Right ventricle myocardium superior (tissue), 1 donor: Measurements from ENCODE around the gene ATP13A3. TPM values are rescaled to one million over a fixed set of nuclear protein-coding genes. Genes with fewer than 3 reads are reported as not detected.

ENCODE experiments used
- ATAC-seq: fragments of 200-7000 bp; cut with Tn5 transposase; one replicate; pipeline ENCODE4 v1.9.1; 2020; ENCODE audit warnings: mild to moderate bottlenecking; ENCODE audit not compliant: poor library complexity
- DNase-seq: peaks from one replicate; pipeline ENCODE4 v3.0.0-alpha.2; 2020
- intact Hi-C: fragments of 100-400 bp; cut with DNase I; formaldehyde crosslinking; loops from one replicate; pipeline ENCODE4 v1.11.2; 2022
- total RNA-seq: library from RNA; stranded (reverse); fragmentation: NEBNext Ultra II Directional; extraction: Animal tissue kit (Norgen Biotek cat#: 25700); gene quantifications from one replicate; pipeline ENCODE4 v1.2.1, GENCODE V29; 2021
- donor health status: DM: no; HTN: yes; CAD: no; lungs with severe emphysema.

The ATP13A3 gene
- total RNA-seq, 1 donor from 2014 or later: 60.4 TPM

- ATAC-seq: no peak
- DNase-seq: no peak
- intact Hi-C loops: no loop called here
These were observed 100.7 kb downstream of the ATP13A3 start for GRCh38 chr3:194386066-194386465.

- ATAC-seq (no peak), DNase-seq (no peak)
- intact Hi-C loops: no loop called here
These were observed 102.2 kb downstream of the ATP13A3 start for GRCh38 chr3:194384569-194385001.

- DNase-seq: no peak
- intact Hi-C loops: no loop called here
- no peak for ATAC-seq
These were observed 102.6 kb downstream of the ATP13A3 start for GRCh38 chr3:194384156-194384555.

GRCh38 chr3:194383276-194383940 is 103.4 kb downstream of the ATP13A3 start:
- intact Hi-C loops: no loop called here

GRCh38 chr3:194382892-194383223 is 103.9 kb downstream of the ATP13A3 start:
- intact Hi-C loops: no loop called here
- DNase-seq (no peak), ATAC-seq (no peak)

More at GRCh38 chr3:194383276-194383940, 103.4 kb downstream of the ATP13A3 start:
- DNase-seq (no peak), ATAC-seq (no peak)

GRCh38 chr3:194382196-194382891 is 104.5 kb downstream of the ATP13A3 start:
- DNase-seq (no peak), ATAC-seq (no peak)
- intact Hi-C loops: no loop called here

GRCh38 chr3:194381460-194381875 is 105.3 kb downstream of the ATP13A3 start:
- intact Hi-C loops: no loop called here
- ATAC-seq: no peak
- no peak for DNase-seq

- ATAC-seq (no peak), DNase-seq (no peak)
- intact Hi-C loops: no loop called here
These were observed 106.5 kb downstream of the ATP13A3 start for GRCh38 chr3:194380326-194380725.

- DNase-seq: no peak
- intact Hi-C loops: no loop called here
- no peak for ATAC-seq
These were observed 107.2 kb downstream of the ATP13A3 start for GRCh38 chr3:194379651-194380050.

- no peak for DNase-seq
- no peak for ATAC-seq
- intact Hi-C loops: no loop called here
These were observed 107.6 kb downstream of the ATP13A3 start for GRCh38 chr3:194379231-194379630.

- DNase-seq (no peak), ATAC-seq (no peak)
- intact Hi-C loops: no loop called here
These were observed 109.1 kb downstream of the ATP13A3 start for GRCh38 chr3:194377708-194378107.

GRCh38 chr3:194376241-194376560 is 110.6 kb downstream of the ATP13A3 start:
- intact Hi-C loops: no loop called here
- no peak for DNase-seq
- no peak for ATAC-seq

- ATAC-seq (no peak), DNase-seq (no peak)
- intact Hi-C loops: no loop called here
These were observed 111.1 kb downstream of the ATP13A3 start for GRCh38 chr3:194375473-194376240.

GRCh38 chr3:194374935-194375334 is 111.9 kb downstream of the ATP13A3 start:
- DNase-seq (no peak), ATAC-seq (no peak)

GRCh38 chr3:194373899-194374298 is 112.9 kb downstream of the ATP13A3 start:
- DNase-seq (no peak), ATAC-seq (no peak)

More at GRCh38 chr3:194374935-194375334, 111.9 kb downstream of the ATP13A3 start:
- intact Hi-C loops: no loop called here

GRCh38 chr3:194373028-194373427 is 113.8 kb downstream of the ATP13A3 start:
- no peak for DNase-seq
- intact Hi-C loops: no loop called here
- no peak for ATAC-seq

More at GRCh38 chr3:194373899-194374298, 112.9 kb downstream of the ATP13A3 start:
- intact Hi-C loops: no loop called here

GRCh38 chr3:194370753-194371152 is 116.0 kb downstream of the ATP13A3 start:
- intact Hi-C loops: no loop called here
- no peak for ATAC-seq
- no peak for DNase-seq

- intact Hi-C loops: no loop called here
- peak; percentile 53 for ATAC-seq
- DNase-seq: no peak
These were observed 117.1 kb downstream of the ATP13A3 start, which contains the start of gene LRRC15 for GRCh38 chr3:194369522-194370279. TSS of gene LRRC15 (minus strand) at chr3:194369743. CDS start at chr3:194361043, 8,700 bp downstream.

- intact Hi-C loops: no loop called here
- ATAC-seq (no peak), DNase-seq (no peak)
These were observed 117.9 kb downstream of the ATP13A3 start for GRCh38 chr3:194368918-194369317.
